PC-9 (cell line): Measurements from ENCODE around the gene CYB5R4.

Source experiments
- CTCF ChIP-seq: fragments of 200-600 bp; sonication (generic); conservative IDR thresholded peaks from 2 replicates; pipeline ENCODE4 v1.6.1; 2017; ENCODE audit warnings: mixed run types, antibody characterized with exemption, mild to moderate bottlenecking, moderate library complexity
- EZH2 ChIP-seq: fragments of 200-600 bp; sonication (generic); IDR thresholded peaks from 2 replicates; pipeline ENCODE4 v1.8.0; 2017; ENCODE audit warnings: antibody characterized with exemption, low read depth

- TF ChIP-seq CTCF, result no peak
- no peak for TF ChIP-seq EZH2
Observed at GRCh38 chr6:83815631-83816272, 43.7 kb upstream of the CYB5R4 start.
